Measurements from ENCODE around the gene PDE3B. TPM values are rescaled to one million over a fixed set of nuclear protein-coding genes. Genes with fewer than 3 reads are reported as not detected.

The PDE3B gene
- total and polyA plus RNA-seq, 2 of the 4 experiments (the other 2 are of a cell fraction): 0.21 to 1.3 TPM

GRCh38 chr11:14812757-14813156 lies 169.2 kb downstream of the PDE3B start:
- H2BK5ac ChIP-seq (ENCODE audit: low read depth, low read length, poor library complexity, severe bottlenecking): no peak overlapping the region
- H3K4me2 ChIP-seq (ENCODE audit: low read depth, low read length): no peak overlapping the region
- H3K9ac ChIP-seq (ENCODE audit: low read depth, low read length): no peak overlapping the region
- no peak overlapping the region for H3K14ac ChIP-seq (replicated peaks; ENCODE audit: low read depth, low read length)
- H3K18ac ChIP-seq (ENCODE audit: low read depth, low read length): no peak overlapping the region
- H4K91ac ChIP-seq (ENCODE audit: insufficient read depth, low read depth, low read length): no peak overlapping the region
- no peak for ATAC-seq (ENCODE audit: low read depth)
- H4K20me1 ChIP-seq (ENCODE audit: insufficient read depth, low read length): no peaks in the 10 kb centered on the region
- H2AK9ac ChIP-seq (replicated peaks; ENCODE audit: low read depth, low read length, poor library complexity): no peak overlapping the region
- no peaks in the 10 kb centered on the region for H3K27me3 ChIP-seq (ENCODE audit: control insufficient read depth, insufficient read depth, low read length)
- H3K4me1 ChIP-seq (ENCODE audit: control insufficient read depth, insufficient read depth, low read length): no peaks in the 10 kb centered on the region
- DNase-seq: peak; percentile 2
- POLR2A ChIA-PET (ENCODE audit: unreplicated experiment): no interaction called here
- no peak overlapping the region for H4K5ac ChIP-seq (ENCODE audit: low read depth, low read length)
- H2BK120ac ChIP-seq (ENCODE audit: low read depth, low read length): no peak overlapping the region
- no peak overlapping the region for H2AK5ac ChIP-seq (ENCODE audit: low read depth, low read length)
- no peak overlapping the region for H3K4me3 ChIP-seq (ENCODE audit: insufficient read depth, low read depth, low read length)
- H2BK20ac ChIP-seq (ENCODE audit: low read depth, low read length): no peak overlapping the region
- H3K56ac ChIP-seq (ENCODE audit: extremely low read depth, insufficient read depth, low read length): no peak overlapping the region
- no peak overlapping the region for H2BK15ac ChIP-seq (ENCODE audit: low read depth, low read length)
- CTCF ChIA-PET: no interaction called here
- no peaks in the 10 kb centered on the region for H3K36me3 ChIP-seq (ENCODE audit: control insufficient read depth, insufficient read depth, low read length)
- no CpG with 5 or more reads among the region's 3 CpGs for WGBS, 2 experiments (ENCODE audit: extremely low coverage in 2 of 2, insufficient read length in 1 of 2)
- dilution Hi-C loops (cut with HindIII; ENCODE audit: low sequenced_read_pairs, unreplicated experiment) (no loop called here), intact Hi-C loops (cut with micrococcal nuclease) (no loop called here), in situ Hi-C loops (cut with MboI; ENCODE audit: low sequenced_read_pairs) (no loop called here)
- H3K27ac ChIP-seq (ENCODE audit: insufficient read depth, low read length): no peak overlapping the region
- H3K4ac ChIP-seq (ENCODE audit: low read depth, low read length): no peak overlapping the region
- no TSS peak for BruUV-seq (replicated peaks)
- TF ChIP-seq, protein P1, sequence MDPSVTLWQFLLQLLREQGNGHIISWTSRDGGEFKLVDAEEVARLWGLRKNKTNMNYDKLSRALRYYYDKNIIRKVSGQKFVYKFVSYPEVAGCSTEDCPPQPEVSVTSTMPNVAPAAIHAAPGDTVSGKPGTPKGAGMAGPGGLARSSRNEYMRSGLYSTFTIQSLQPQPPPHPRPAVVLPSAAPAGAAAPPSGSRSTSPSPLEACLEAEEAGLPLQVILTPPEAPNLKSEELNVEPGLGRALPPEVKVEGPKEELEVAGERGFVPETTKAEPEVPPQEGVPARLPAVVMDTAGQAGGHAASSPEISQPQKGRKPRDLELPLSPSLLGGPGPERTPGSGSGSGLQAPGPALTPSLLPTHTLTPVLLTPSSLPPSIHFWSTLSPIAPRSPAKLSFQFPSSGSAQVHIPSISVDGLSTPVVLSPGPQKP (IDR thresholded peaks at IDR 0.05; ENCODE audit: borderline replicate concordance, low read depth, low read length): no peak
- TF ChIP-seq, protein P2, sequence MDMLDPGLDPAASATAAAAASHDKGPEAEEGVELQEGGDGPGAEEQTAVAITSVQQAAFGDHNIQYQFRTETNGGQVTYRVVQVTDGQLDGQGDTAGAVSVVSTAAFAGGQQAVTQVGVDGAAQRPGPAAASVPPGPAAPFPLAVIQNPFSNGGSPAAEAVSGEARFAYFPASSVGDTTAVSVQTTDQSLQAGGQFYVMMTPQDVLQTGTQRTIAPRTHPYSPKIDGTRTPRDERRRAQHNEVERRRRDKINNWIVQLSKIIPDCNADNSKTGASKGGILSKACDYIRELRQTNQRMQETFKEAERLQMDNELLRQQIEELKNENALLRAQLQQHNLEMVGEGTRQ (IDR thresholded peaks at IDR 0.05; ENCODE audit: low read depth, low read length): no peak
- TF ChIP-seq SMC3 (IDR thresholded peaks at IDR 0.05; ENCODE audit: low read depth, low read length) (no peak), FOS (IDR thresholded peaks at IDR 0.05; ENCODE audit: low read depth, low read length) (no peak), RCOR1 (IDR thresholded peaks at IDR 0.05; ENCODE audit: insufficient replicate concordance, low read length) (no peak)
- H4K8ac ChIP-seq (ENCODE audit: low read depth in 2 of 2, low read length in 2 of 2): no peak overlapping the region
- H3K9me1 ChIP-seq (ENCODE audit: insufficient read depth, low read length): no peaks in the 10 kb centered on the region
- H3K23ac ChIP-seq (ENCODE audit: low read depth, low read length): no peak overlapping the region
- no peaks in the 10 kb centered on the region for H3K79me1 ChIP-seq (ENCODE audit: low read depth in 1 of 2, low read length in 2 of 2)
- H2AFZ ChIP-seq (replicated peaks; ENCODE audit: low read length, poor library complexity): no peak overlapping the region
- no peaks in the 10 kb centered on the region for H3K9me3 ChIP-seq (ENCODE audit: control insufficient read depth, insufficient read depth, low read length)

All from IMR-90 (cell line).